ENCODE data around the gene CRTC1. TPM values are rescaled to one million over a fixed set of nuclear protein-coding genes. Genes with fewer than 3 reads are reported as not detected.

The CRTC1 gene
- total RNA-seq, 4 donors from 2014 or later: 2.8 to 8.8 (median 3.7) TPM

GRCh38 chr19:18665771-18666202, 17.7 kb upstream of the CRTC1 start:
- Histone ChIP-seq H3K9me3 (no peaks in the 10 kb centered on the region), H3K4me1 (peaks cover 16 to 37% of the 10 kb centered on the region in 2 donors), H3K36me3 (peaks cover 0 to 20% of the 10 kb centered on the region in 2 donors), H3K27ac (peak overlapping the region in 1 of 4 donors; percentile 33), H3K27me3 (no peaks in the 10 kb centered on the region), H3K4me3 (no peak overlapping the region)
- TF ChIP-seq CTCF (IDR thresholded peaks at IDR 0.05 in 4 of 5, conservative IDR thresholded peaks at IDR 0.05 in 1 of 5) (no peak), POLR2A (IDR thresholded peaks at IDR 0.05) (no peak)
- DNase-seq (no peak), ATAC-seq (no peak)
- in situ Hi-C loops (cut with MboI; ENCODE audit: low sequenced_read_pairs in 4 of 4): no loop called here
- intact Hi-C loops (cut with DNase I; ENCODE audit: low total_unique reads): no loop called here

GRCh38 chr19:18666317-18666716, 17.2 kb upstream of the CRTC1 start:
- Histone ChIP-seq H3K4me3 (no peak overlapping the region), H3K27ac (no peak overlapping the region), H3K27me3 (no peaks in the 10 kb centered on the region), H3K36me3 (peaks cover 0 to 20% of the 10 kb centered on the region in 2 donors), H3K9me3 (no peaks in the 10 kb centered on the region), H3K4me1 (peaks cover 15 to 37% of the 10 kb centered on the region in 2 donors)
- in situ Hi-C loops (cut with MboI; ENCODE audit: low sequenced_read_pairs in 4 of 4): no loop called here
- DNase-seq: no peak
- intact Hi-C loops (cut with DNase I; ENCODE audit: low total_unique reads): no loop called here
- no peak for TF ChIP-seq POLR2A (IDR thresholded peaks at IDR 0.05)
- no peak for TF ChIP-seq CTCF (IDR thresholded peaks at IDR 0.05 in 4 of 5, conservative IDR thresholded peaks at IDR 0.05 in 1 of 5)
- no peak for ATAC-seq

DNA sequence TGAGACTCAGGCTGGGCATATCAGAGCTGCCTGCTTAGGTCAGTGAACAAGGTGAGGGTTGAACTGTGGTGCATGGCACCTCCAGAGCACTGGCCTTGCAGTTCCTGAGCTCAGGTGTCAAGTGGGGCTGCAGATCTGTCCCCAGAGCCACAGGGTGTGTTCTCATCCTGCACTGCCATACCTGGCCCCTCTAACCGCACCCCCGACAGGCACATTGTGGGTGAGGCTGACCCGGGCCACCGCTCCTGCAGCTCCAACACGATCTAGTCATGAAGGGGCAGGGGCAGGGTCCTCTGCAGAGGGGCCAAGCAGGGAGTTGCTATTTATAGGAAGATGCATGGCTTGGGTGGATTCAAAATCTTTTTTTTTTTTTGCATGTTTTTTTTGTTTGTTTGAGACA, 16.7 kb upstream of the CRTC1 start:
- TF ChIP-seq CTCF (IDR thresholded peaks at IDR 0.05 in 4 of 5, conservative IDR thresholded peaks at IDR 0.05 in 1 of 5) (no peak), POLR2A (IDR thresholded peaks at IDR 0.05) (no peak)
- Histone ChIP-seq H3K36me3 (peaks cover 0 to 20% of the 10 kb centered on the region in 2 donors), H3K27me3 (no peaks in the 10 kb centered on the region), H3K4me1 (peaks cover 11 to 42% of the 10 kb centered on the region in 2 donors), H3K9me3 (no peaks in the 10 kb centered on the region), H3K4me3 (no peak overlapping the region), H3K27ac (no peak overlapping the region)
- DNase-seq (no peak), ATAC-seq (no peak)
- in situ Hi-C loops (cut with MboI; ENCODE audit: low sequenced_read_pairs in 4 of 4): no loop called here
- intact Hi-C loops (cut with DNase I; ENCODE audit: low total_unique reads): no loop called here

GRCh38 chr19:18667531-18668251, 15.8 kb upstream of the CRTC1 start:
- in situ Hi-C loops (cut with MboI; ENCODE audit: low sequenced_read_pairs in 4 of 4) (no loop called here), intact Hi-C loops (cut with DNase I; ENCODE audit: low total_unique reads) (no loop called here)
- TF ChIP-seq POLR2A (IDR thresholded peaks at IDR 0.05): no peak
- no peak for TF ChIP-seq CTCF (IDR thresholded peaks at IDR 0.05 in 4 of 5, conservative IDR thresholded peaks at IDR 0.05 in 1 of 5)
- H3K9me3 ChIP-seq: no peaks in the 10 kb centered on the region
- peaks cover 0 to 20% of the 10 kb centered on the region in 2 donors for H3K36me3 ChIP-seq
- no peak overlapping the region for H3K27ac ChIP-seq
- no peak overlapping the region for H3K4me3 ChIP-seq
- no peaks in the 10 kb centered on the region for H3K27me3 ChIP-seq
- peaks cover 19 to 45% of the 10 kb centered on the region in 2 donors for H3K4me1 ChIP-seq
- ATAC-seq (no peak), DNase-seq (no peak)
